ENCODE results near the gene FSD2. TPM values are rescaled to one million over a fixed set of nuclear protein-coding genes. Genes with fewer than 3 reads are reported as not detected.

Gene FSD2
- total and polyA plus RNA-seq, 8 donors: 0.04 to 0.09 (median 0.05) TPM; not detected in 4

GRCh38 chr15:82810890-82811426 is 5.1 kb upstream of the FSD2 start:
- H3K36me3 ChIP-seq: peaks cover 0 to 10% (median 7%) of the 10 kb centered on the region in 3 donors
- H3K4me3 ChIP-seq: peak overlapping the region; percentile 72 to 96 (median 83)
- H3K4me1 ChIP-seq: peaks cover 6 to 16% (median 9%) of the 10 kb centered on the region in 3 donors
- no peak for ATAC-seq
- 0% methylated on average over 6 of the region's 6 CpGs for WGBS, 2 donors
- intact Hi-C loops (cut with DNase I): no loop called here
- H3K9me3 ChIP-seq: no peaks in the 10 kb centered on the region
- TF ChIP-seq CTCF (IDR thresholded peaks at IDR 0.05): no peak
- no peak for FAIRE-seq
- peak overlapping the region; percentile 96 to 99 (median 99) for H3K27ac ChIP-seq
- H3K27me3 ChIP-seq: no peaks in the 10 kb centered on the region
- DNase-seq: no peak

- intact Hi-C loops (cut with DNase I): no loop called here
- Histone ChIP-seq H3K27me3 (no peaks in the 10 kb centered on the region), H3K4me1 (peaks cover 6 to 16% (median 9%) of the 10 kb centered on the region in 3 donors), H3K27ac (peak overlapping the region; percentile 96 to 99 (median 99)), H3K36me3 (peaks cover 0 to 10% (median 7%) of the 10 kb centered on the region in 3 donors), H3K4me3 (peak overlapping the region; percentile 72 to 96 (median 83)), H3K9me3 (no peaks in the 10 kb centered on the region)
- FAIRE-seq (no peak), DNase-seq (peak in 5 of 6 donors; percentile 31 to 81 (median 63)), ATAC-seq (peak; percentile 13 to 60 (median 24))
- TF ChIP-seq CTCF (IDR thresholded peaks at IDR 0.05): no peak
- 0% methylated on average over 72 to 81 of the region's 81 CpGs for WGBS, 2 donors
These were observed 4.4 kb upstream of the FSD2 start for GRCh38 chr15:82810061-82810889.

- Histone ChIP-seq H3K4me3 (peak within 1 kb of the TSS; percentile 72 to 96 (median 83)), H3K9me3 (no peaks in the 10 kb centered on the region), H3K27ac (peak within 1 kb of the TSS; percentile 96 to 99 (median 99)), H3K36me3 (peaks cover 0 to 10% (median 7%) of the 10 kb centered on the region in 3 donors), H3K27me3 (no peaks in the 10 kb centered on the region), H3K4me1 (peaks cover 6 to 16% (median 9%) of the 10 kb centered on the region in 3 donors)
- TF ChIP-seq CTCF (IDR thresholded peaks at IDR 0.05): no peak
- intact Hi-C loops (cut with DNase I): no loop called here
- ATAC-seq (peak; percentile 95 to 99 (median 97)), FAIRE-seq (peak; percentile 91), DNase-seq (peak; percentile 96 to 99 (median 99))
- WGBS, 2 donors: 0% methylated on average over 54 to 67 of the region's 67 CpGs
These were observed 3.6 kb upstream of the FSD2 start, which contains the start of gene WHAMM for GRCh38 chr15:82809308-82810060. WHAMM (plus strand) TSS chr15:82809628; CDS start chr15:82809727, 99 bp downstream.

GRCh38 chr15:82808634-82809041 is 2.8 kb upstream of the FSD2 start:
- H3K36me3 ChIP-seq: peaks cover 0 to 7% (median 5%) of the 10 kb centered on the region in 3 donors
- no peak for FAIRE-seq
- no peak for TF ChIP-seq CTCF (IDR thresholded peaks at IDR 0.05)
- intact Hi-C loops (cut with DNase I): no loop called here
- H3K4me1 ChIP-seq: peaks cover 6 to 16% (median 9%) of the 10 kb centered on the region in 3 donors
- 52 to 75% methylated on average over 9 of the region's 9 CpGs for WGBS, 2 donors
- ATAC-seq: no peak
- no peaks in the 10 kb centered on the region for H3K9me3 ChIP-seq
- no peak for DNase-seq
- H3K27ac ChIP-seq: peak overlapping the region; percentile 96 to 99 (median 99)
- H3K27me3 ChIP-seq: no peaks in the 10 kb centered on the region
- H3K4me3 ChIP-seq: no peak overlapping the region
